ENCODE measurements around the gene LCE3B.
"Not testable (repeated sequence)": the region's sequence is repeated elsewhere in the genome, so short reads cannot be mapped to it uniquely, and the experiment has no call there.

LCE3B gene

GRCh38 chr1:152613511-152613910, at the start of gene LCE3B:
Gene LCE3B (plus strand): TSS chr1:152613811. CDS start chr1:152613811, 0 bp downstream.
- H3K36me3 ChIP-seq (ENCODE audit: control insufficient read depth in 5 of 5, insufficient read depth in 5 of 5, low read length in 5 of 5) = no peaks in the 10 kb centered on the region
- no peaks in the 10 kb centered on the region for H3K4me1 ChIP-seq (ENCODE audit: control insufficient read depth in 5 of 5, insufficient read depth in 5 of 5, low read length in 5 of 5)
- no peak within 1 kb of the TSS for H3K4me3 ChIP-seq (ENCODE audit: low read depth in 1 of 5, low read length in 5 of 5)
- H3K9me3 ChIP-seq (ENCODE audit: control insufficient read depth in 5 of 5, low read length in 5 of 5) = peaks cover under 1 to 11% (median 11%) of the 10 kb centered on the region in 5 donors
- no peaks in the 10 kb centered on the region for H3K27me3 ChIP-seq (ENCODE audit: control insufficient read depth in 5 of 5, insufficient read depth in 4 of 5, low read length in 5 of 5)
- H3K27ac ChIP-seq (ENCODE audit: low read depth, low read length) = no peak within 1 kb of the TSS
- no peak within 1 kb of the TSS for H3K9ac ChIP-seq (ENCODE audit: low read length in 5 of 5)

DNA sequence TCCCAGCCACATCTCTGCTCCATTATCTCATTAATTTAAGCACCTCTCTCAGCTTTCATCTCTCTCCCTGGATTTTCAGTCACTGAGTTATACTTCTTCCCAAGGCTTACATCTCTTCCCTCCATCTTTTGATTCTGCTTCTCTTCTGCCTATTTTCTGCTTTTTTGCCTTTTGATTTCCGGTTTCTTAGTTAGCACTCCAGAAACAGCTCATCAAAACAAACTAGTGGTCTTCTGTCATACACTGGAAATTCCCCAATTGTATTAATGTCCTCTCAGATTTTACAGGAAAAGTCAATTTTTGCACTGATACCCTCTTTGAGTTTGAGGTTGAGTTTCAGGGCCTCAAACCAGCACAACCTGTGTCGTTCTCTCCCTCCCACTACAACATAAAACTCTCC, 48.5 kb upstream of the LCE3B start:
- Histone ChIP-seq H3K9ac (ENCODE audit: low read length in 5 of 5) (no peak overlapping the region), H3K36me3 (ENCODE audit: control insufficient read depth in 5 of 5, insufficient read depth in 5 of 5, low read length in 5 of 5) (no peaks in the 10 kb centered on the region), H3K4me3 (ENCODE audit: low read depth in 1 of 5, low read length in 5 of 5) (no peak overlapping the region), H3K9me3 (ENCODE audit: control insufficient read depth in 5 of 5, low read length in 5 of 5) (peaks cover 0 to 17% (median 3%) of the 10 kb centered on the region in 5 donors), H3K4me1 (ENCODE audit: control insufficient read depth in 5 of 5, insufficient read depth in 5 of 5, low read length in 5 of 5) (no peaks in the 10 kb centered on the region), H3K27ac (ENCODE audit: low read depth, low read length) (no peak overlapping the region), H3K27me3 (ENCODE audit: control insufficient read depth in 5 of 5, insufficient read depth in 4 of 5, low read length in 5 of 5) (peaks cover 0 to 4% (median 0%) of the 10 kb centered on the region in 5 donors)

- peaks cover 0 to 20% (median 3%) of the 10 kb centered on the region in 5 donors for H3K9me3 ChIP-seq (ENCODE audit: control insufficient read depth in 5 of 5, low read length in 5 of 5)
- no peak overlapping the region for H3K4me3 ChIP-seq (ENCODE audit: low read depth in 1 of 5, low read length in 5 of 5)
- no peak overlapping the region for H3K27ac ChIP-seq (ENCODE audit: low read depth, low read length)
Measured at GRCh38 chr1:152565535-152566215, 47.9 kb upstream of the LCE3B start.

DNA sequence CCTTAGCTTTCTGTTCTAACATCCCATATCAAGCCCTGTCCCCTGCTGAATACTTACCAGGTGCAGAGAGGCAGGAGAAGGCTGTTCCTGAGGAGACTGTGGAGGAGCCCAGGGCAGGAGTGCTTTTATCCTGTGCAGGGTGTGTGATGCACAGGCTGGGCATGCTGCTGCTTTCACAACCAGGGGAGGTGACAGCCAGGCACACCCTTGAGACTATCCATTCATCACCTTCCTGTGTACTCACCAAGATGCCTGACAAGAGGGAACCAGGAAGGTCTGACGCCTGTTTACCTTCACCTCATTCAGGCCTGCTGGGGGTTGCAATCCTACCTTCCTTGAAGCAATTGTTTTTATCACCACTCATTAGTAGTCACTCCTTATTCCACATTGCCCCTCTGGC, 46.9 kb upstream of the LCE3B start, which contains the start of gene LCE3E:
Gene LCE3E, minus strand, starts transcription at position 100 of the 400 bp plus-strand sequence. CDS start 572 bp downstream, outside the sequence.
- Histone ChIP-seq H3K4me3 (ENCODE audit: low read depth in 1 of 5, low read length in 5 of 5) (no peak within 1 kb of the TSS), H3K9ac (ENCODE audit: low read length in 5 of 5) (no peak within 1 kb of the TSS), H3K36me3 (ENCODE audit: control insufficient read depth in 5 of 5, insufficient read depth in 5 of 5, low read length in 5 of 5) (no peaks in the 10 kb centered on the region), H3K27me3 (ENCODE audit: control insufficient read depth in 5 of 5, insufficient read depth in 4 of 5, low read length in 5 of 5) (peaks cover 0 to 4% (median 0%) of the 10 kb centered on the region in 5 donors), H3K4me1 (ENCODE audit: control insufficient read depth in 5 of 5, insufficient read depth in 5 of 5, low read length in 5 of 5) (no peaks in the 10 kb centered on the region), H3K27ac (ENCODE audit: low read depth, low read length) (no peak within 1 kb of the TSS), H3K9me3 (ENCODE audit: control insufficient read depth in 5 of 5, low read length in 5 of 5) (peaks cover 0 to 20% (median 3%) of the 10 kb centered on the region in 5 donors)

More at GRCh38 chr1:152565535-152566215, 47.9 kb upstream of the LCE3B start:
- no peak overlapping the region for H3K9ac ChIP-seq (ENCODE audit: low read length in 5 of 5)
- H3K4me1 ChIP-seq (ENCODE audit: control insufficient read depth in 5 of 5, insufficient read depth in 5 of 5, low read length in 5 of 5) = no peaks in the 10 kb centered on the region
- H3K36me3 ChIP-seq (ENCODE audit: control insufficient read depth in 5 of 5, insufficient read depth in 5 of 5, low read length in 5 of 5) = no peaks in the 10 kb centered on the region
- H3K27me3 ChIP-seq (ENCODE audit: control insufficient read depth in 5 of 5, insufficient read depth in 4 of 5, low read length in 5 of 5) = peaks cover 0 to 4% (median 0%) of the 10 kb centered on the region in 5 donors

DNA sequence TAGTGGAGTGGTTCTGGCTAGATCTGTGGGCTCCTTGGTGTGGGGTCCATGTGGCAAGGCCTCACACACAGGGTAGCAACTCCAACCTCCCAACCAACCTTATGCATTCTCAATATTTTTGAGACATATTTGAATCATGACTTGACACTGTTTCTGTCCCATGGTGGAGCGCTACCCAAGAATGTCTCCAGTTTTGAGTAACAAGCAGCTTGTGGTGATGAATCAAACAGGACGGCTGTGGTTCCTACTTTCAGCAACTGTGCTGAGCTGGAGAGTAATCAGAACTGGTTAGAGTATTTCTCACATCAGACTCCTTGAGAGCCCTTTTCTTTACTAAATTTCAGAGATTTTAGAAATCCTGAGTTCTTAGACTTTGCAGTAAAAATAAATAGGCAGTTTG, 36.4 kb upstream of the LCE3B start:
- Histone ChIP-seq H3K27ac (ENCODE audit: low read depth, low read length) (no peak overlapping the region), H3K4me1 (ENCODE audit: control insufficient read depth in 5 of 5, insufficient read depth in 5 of 5, low read length in 5 of 5) (no peaks in the 10 kb centered on the region), H3K9me3 (ENCODE audit: control insufficient read depth in 5 of 5, low read length in 5 of 5) (no peaks in the 10 kb centered on the region), H3K27me3 (ENCODE audit: control insufficient read depth in 5 of 5, insufficient read depth in 4 of 5, low read length in 5 of 5) (no peaks in the 10 kb centered on the region), H3K36me3 (ENCODE audit: control insufficient read depth in 5 of 5, insufficient read depth in 5 of 5, low read length in 5 of 5) (no peaks in the 10 kb centered on the region), H3K4me3 (ENCODE audit: low read depth in 1 of 5, low read length in 5 of 5) (no peak overlapping the region), H3K9ac (ENCODE audit: low read length in 5 of 5) (no peak overlapping the region)

DNA sequence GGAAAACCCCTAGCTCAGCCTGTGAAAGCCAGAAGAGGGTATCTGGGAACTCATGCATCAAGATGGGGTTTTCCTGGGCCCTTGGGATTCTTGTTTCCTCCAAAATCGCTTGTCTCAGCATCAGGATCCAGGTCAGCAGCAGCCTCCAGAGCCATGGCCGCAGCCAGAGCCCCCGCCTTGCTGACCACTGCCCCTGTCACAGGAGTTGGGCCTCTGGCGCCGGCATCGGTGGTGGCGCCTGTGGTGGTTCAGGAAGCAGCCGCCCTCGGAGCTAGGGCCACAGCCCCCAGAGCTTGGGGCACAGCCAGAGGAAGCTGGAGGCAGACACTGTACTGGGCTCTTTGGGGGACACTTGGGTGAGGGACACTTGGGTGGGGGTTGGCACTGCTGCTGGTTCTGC, 34.1 kb upstream of the LCE3B start:
- not testable (repeated sequence) for H3K36me3 ChIP-seq (ENCODE audit: control insufficient read depth in 5 of 5, insufficient read depth in 5 of 5, low read length in 5 of 5); H3K9ac ChIP-seq (ENCODE audit: low read length in 5 of 5); H3K9me3 ChIP-seq (ENCODE audit: control insufficient read depth in 5 of 5, low read length in 5 of 5)

DNA sequence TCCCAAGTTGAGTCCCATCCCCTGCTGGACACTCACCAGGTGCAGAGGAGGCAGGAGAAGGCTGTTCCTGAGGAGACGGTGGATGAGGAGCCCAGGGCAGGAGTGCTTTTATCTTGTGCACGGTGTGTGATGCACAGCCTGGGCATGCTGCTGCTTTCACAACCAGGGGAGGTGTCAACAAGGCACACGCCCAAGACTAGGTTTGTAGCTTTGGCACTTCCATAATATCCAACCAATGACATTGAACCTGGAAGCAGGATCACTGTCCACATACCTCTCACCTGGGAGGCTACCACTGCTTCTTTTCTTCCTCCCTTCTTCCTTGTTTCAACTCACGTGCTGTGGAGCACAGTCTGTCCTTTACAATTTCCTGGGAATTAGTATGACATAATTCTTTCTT, 33.2 kb upstream of the LCE3B start, which contains the start of gene LCE3D:
Gene LCE3D, minus strand, starts transcription at position 84 of the 400 bp plus-strand sequence. CDS start 580 bp downstream, outside the sequence.
- H3K27me3 ChIP-seq (ENCODE audit: control insufficient read depth in 5 of 5, insufficient read depth in 4 of 5, low read length in 5 of 5) = no peaks in the 10 kb centered on the region
- H3K9me3 ChIP-seq (ENCODE audit: control insufficient read depth in 5 of 5, low read length in 5 of 5) = no peaks in the 10 kb centered on the region
- H3K27ac ChIP-seq (ENCODE audit: low read depth, low read length) = no peak within 1 kb of the TSS
- no peak within 1 kb of the TSS for H3K9ac ChIP-seq (ENCODE audit: low read length in 5 of 5)
- no peak within 1 kb of the TSS for H3K4me3 ChIP-seq (ENCODE audit: low read depth in 1 of 5, low read length in 5 of 5)
- H3K4me1 ChIP-seq (ENCODE audit: control insufficient read depth in 5 of 5, insufficient read depth in 5 of 5, low read length in 5 of 5) = peaks cover 0 to 3% (median 0%) of the 10 kb centered on the region in 5 donors
- H3K36me3 ChIP-seq (ENCODE audit: control insufficient read depth in 5 of 5, insufficient read depth in 5 of 5, low read length in 5 of 5) = no peaks in the 10 kb centered on the region

More for the DNA sequence above, 34.1 kb upstream of the LCE3B start:
- H3K27me3 ChIP-seq (ENCODE audit: control insufficient read depth in 5 of 5, insufficient read depth in 4 of 5, low read length in 5 of 5); H3K27ac ChIP-seq (ENCODE audit: low read depth, low read length); H3K4me1 ChIP-seq (ENCODE audit: control insufficient read depth in 5 of 5, insufficient read depth in 5 of 5, low read length in 5 of 5); H3K4me3 ChIP-seq (ENCODE audit: low read depth in 1 of 5, low read length in 5 of 5): not testable (repeated sequence)

DNA sequence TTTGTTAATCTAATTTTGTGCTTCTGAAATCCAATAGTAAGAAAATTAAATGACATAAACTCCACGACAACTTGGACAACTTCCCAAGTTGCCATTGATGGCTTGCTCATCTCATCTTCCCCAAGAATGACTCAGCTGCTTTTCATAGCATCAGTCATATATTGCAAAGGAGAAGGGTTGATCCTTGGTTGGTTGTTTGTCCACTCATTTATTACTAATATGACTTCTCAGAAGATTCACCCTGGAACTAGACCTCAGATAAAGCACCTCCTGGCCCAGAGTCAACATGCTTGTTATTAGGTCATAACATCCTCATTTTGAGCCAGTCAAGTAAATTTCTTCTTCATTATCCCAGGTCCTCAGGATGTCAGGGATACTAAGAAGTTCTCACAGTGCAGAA, 31.0 kb upstream of the LCE3B start:
- Histone ChIP-seq H3K27me3 (ENCODE audit: control insufficient read depth in 5 of 5, insufficient read depth in 4 of 5, low read length in 5 of 5) (no peaks in the 10 kb centered on the region), H3K4me1 (ENCODE audit: control insufficient read depth in 5 of 5, insufficient read depth in 5 of 5, low read length in 5 of 5) (peaks cover 0 to 3% (median 0%) of the 10 kb centered on the region in 5 donors), H3K36me3 (ENCODE audit: control insufficient read depth in 5 of 5, insufficient read depth in 5 of 5, low read length in 5 of 5) (no peaks in the 10 kb centered on the region), H3K9ac (ENCODE audit: low read length in 5 of 5) (no peak overlapping the region), H3K27ac (ENCODE audit: low read depth, low read length) (no peak overlapping the region), H3K9me3 (ENCODE audit: control insufficient read depth in 5 of 5, low read length in 5 of 5) (no peaks in the 10 kb centered on the region), H3K4me3 (ENCODE audit: low read depth in 1 of 5, low read length in 5 of 5) (no peak overlapping the region)

- Histone ChIP-seq H3K27me3 (ENCODE audit: control insufficient read depth in 5 of 5, insufficient read depth in 4 of 5, low read length in 5 of 5) (no peaks in the 10 kb centered on the region), H3K9me3 (ENCODE audit: control insufficient read depth in 5 of 5, low read length in 5 of 5) (no peaks in the 10 kb centered on the region), H3K4me3 (ENCODE audit: low read depth in 1 of 5, low read length in 5 of 5) (no peak overlapping the region), H3K36me3 (ENCODE audit: control insufficient read depth in 5 of 5, insufficient read depth in 5 of 5, low read length in 5 of 5) (no peaks in the 10 kb centered on the region), H3K4me1 (ENCODE audit: control insufficient read depth in 5 of 5, insufficient read depth in 5 of 5, low read length in 5 of 5) (peaks cover 0 to 3% (median 0%) of the 10 kb centered on the region in 5 donors), H3K27ac (ENCODE audit: low read depth, low read length) (no peak overlapping the region), H3K9ac (ENCODE audit: low read length in 5 of 5) (no peak overlapping the region)
Measured at GRCh38 chr1:152585586-152585985, 28.0 kb upstream of the LCE3B start.

GRCh38 chr1:152596986-152597385, 16.6 kb upstream of the LCE3B start:
- Histone ChIP-seq H3K4me3 (ENCODE audit: low read depth in 1 of 5, low read length in 5 of 5) (no peak overlapping the region), H3K27ac (ENCODE audit: low read depth, low read length) (no peak overlapping the region), H3K36me3 (ENCODE audit: control insufficient read depth in 5 of 5, insufficient read depth in 5 of 5, low read length in 5 of 5) (no peaks in the 10 kb centered on the region), H3K27me3 (ENCODE audit: control insufficient read depth in 5 of 5, insufficient read depth in 4 of 5, low read length in 5 of 5) (no peaks in the 10 kb centered on the region), H3K9me3 (ENCODE audit: control insufficient read depth in 5 of 5, low read length in 5 of 5) (peaks cover 0 to 8% (median 0%) of the 10 kb centered on the region in 5 donors), H3K4me1 (ENCODE audit: control insufficient read depth in 5 of 5, insufficient read depth in 5 of 5, low read length in 5 of 5) (no peaks in the 10 kb centered on the region), H3K9ac (ENCODE audit: low read length in 5 of 5) (no peak overlapping the region)

Data from subcutaneous abdominal adipose tissue (tissue), 5 donors.